SU-DHL-6 (cell line): ENCODE measurements around the gene MT1A.

Source experiments
- CTCF ChIP-seq: fragments of 200-600 bp; sonication (generic); IDR thresholded peaks from one replicate; pipeline ENCODE4 v1.5.1; 2017; ENCODE audit warnings: antibody characterized with exemption, mild to moderate bottlenecking, low read length, moderate library complexity; ENCODE audit not compliant: insufficient read depth, poor library complexity, severe bottlenecking
- EZH2phosphoT487 ChIP-seq: fragments of 200-600 bp; sonication (generic), shearing (Covaris generic); conservative IDR thresholded peaks from 2 replicates; pipeline ENCODE4 v1.6.1; 2018; ENCODE audit warnings: mild to moderate bottlenecking, antibody characterized with exemption, low read length, moderate library complexity, mixed read lengths

GRCh38 chr16:56679818-56680217 lies 41.4 kb downstream of the MT1A start:
- no peak for TF ChIP-seq CTCF
- TF ChIP-seq EZH2phosphoT487, result no peak
